Tibial artery (tissue), 4 donors: ENCODE results near the gene ENDOV.

Experiments used
- DNase-seq, 2 donors: peaks; one replicate each; pipeline ENCODE4 v3.0.0-alpha.2; 2019
- H3K27ac ChIP-seq, 2 donors: fragments of 200-600 bp; sonication (generic) in 1 of 2; 1 replicate in 1 of 2; 2 replicates in 1 of 2; pipeline ENCODE4 v1.5.1; 2018 to 2019; ENCODE audit warnings: mild to moderate bottlenecking in 1 of 2
- H3K27me3 ChIP-seq, 2 donors: fragments of 200-600 bp; sonication (generic) in 1 of 2; one replicate each; pipeline versions ENCODE4 v1.5.1 to v1.6.0; 2016 to 2019
- H3K36me3 ChIP-seq, 3 donors: fragments of 200-600 bp; sonication (generic) in 2 of 3; one replicate each; pipeline ENCODE4 v1.5.1; 2016 to 2019; ENCODE audit warnings: mild to moderate bottlenecking in 2 of 3
- H3K4me1 ChIP-seq, 4 donors: fragments of 200-600 bp; sonication (generic) in 2 of 4; 1 replicate in 3 of 4; 2 replicates in 1 of 4; pipeline ENCODE4 v1.5.1; 2016 to 2019
- H3K4me3 ChIP-seq, 2 donors: fragments of 200-600 bp; sonication (generic) in 1 of 2; 1 replicate in 1 of 2; 2 replicates in 1 of 2; pipeline ENCODE4 v1.5.1; 2018 to 2019; ENCODE audit warnings: mild to moderate bottlenecking in 2 of 2
- H3K9me3 ChIP-seq, 3 donors: fragments of 200-600 bp; sonication (generic) in 1 of 3; one replicate each; pipeline ENCODE4 v1.5.1; 2016 to 2019
- intact Hi-C: fragments of 100-400 bp; cut with DNase I; formaldehyde crosslinking; loops from one replicate; pipeline ENCODE4 v1.15.0; 2023; ENCODE audit warnings: low total_unique reads
- TF ChIP-seq, protein P1 (sequence below), 2 experiments: fragments of 200-600 bp in 1 of 2; fragments of 450-650 bp in 1 of 2; IDR thresholded peaks; one replicate each; pipeline ENCODE4 v1.5.1; 2017 to 2019; ENCODE audit warnings: antibody characterized with exemption in 2 of 2, mild to moderate bottlenecking in 1 of 2, moderate library complexity in 1 of 2

The ENDOV gene

DNA sequence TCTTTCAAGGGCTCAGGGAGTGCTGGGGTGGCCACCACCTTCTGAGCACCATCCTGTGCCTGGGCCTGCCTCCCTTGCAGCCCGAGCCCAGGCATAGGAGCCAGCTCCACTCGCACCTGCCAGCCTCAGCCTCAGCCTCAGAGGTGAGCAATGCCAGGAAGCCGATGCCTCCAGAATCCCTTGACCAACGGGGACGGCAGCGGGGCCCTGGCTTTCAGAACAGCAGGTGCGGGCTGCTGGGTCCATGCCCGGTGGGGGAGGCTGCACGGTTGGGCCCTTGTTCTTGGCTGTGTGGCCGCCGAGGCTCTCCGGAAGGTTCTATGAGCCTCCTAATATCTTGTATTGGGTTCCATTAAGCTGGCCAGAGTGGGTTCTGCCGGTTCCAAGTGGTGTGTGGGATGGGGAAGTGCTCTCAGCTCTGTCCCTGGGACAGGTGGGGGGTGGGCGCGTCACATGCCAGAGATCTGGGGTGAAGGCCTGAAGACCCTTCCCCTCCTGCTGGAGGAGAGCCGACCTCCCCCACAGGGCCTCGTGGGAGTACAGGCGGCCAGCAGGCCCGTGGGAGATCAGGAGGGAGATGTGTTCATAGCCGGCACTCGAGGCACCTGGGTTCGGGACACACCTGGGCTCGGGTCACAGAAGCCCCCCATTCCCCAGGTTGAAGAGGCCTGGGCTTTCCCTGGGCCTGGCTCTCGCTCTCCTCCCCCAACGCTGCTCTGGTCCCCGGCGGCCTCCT lies 34.4 kb downstream of the ENDOV start:
- intact Hi-C loops = no loop called here
- peak overlapping the region; percentile 38 to 60 for H3K27ac ChIP-seq
- H3K4me3 ChIP-seq = no peak overlapping the region
- no peak for DNase-seq
- H3K36me3 ChIP-seq = no peaks in the 10 kb centered on the region
- no peaks in the 10 kb centered on the region for H3K27me3 ChIP-seq
- H3K9me3 ChIP-seq = no peaks in the 10 kb centered on the region
- TF ChIP-seq, protein P1, sequence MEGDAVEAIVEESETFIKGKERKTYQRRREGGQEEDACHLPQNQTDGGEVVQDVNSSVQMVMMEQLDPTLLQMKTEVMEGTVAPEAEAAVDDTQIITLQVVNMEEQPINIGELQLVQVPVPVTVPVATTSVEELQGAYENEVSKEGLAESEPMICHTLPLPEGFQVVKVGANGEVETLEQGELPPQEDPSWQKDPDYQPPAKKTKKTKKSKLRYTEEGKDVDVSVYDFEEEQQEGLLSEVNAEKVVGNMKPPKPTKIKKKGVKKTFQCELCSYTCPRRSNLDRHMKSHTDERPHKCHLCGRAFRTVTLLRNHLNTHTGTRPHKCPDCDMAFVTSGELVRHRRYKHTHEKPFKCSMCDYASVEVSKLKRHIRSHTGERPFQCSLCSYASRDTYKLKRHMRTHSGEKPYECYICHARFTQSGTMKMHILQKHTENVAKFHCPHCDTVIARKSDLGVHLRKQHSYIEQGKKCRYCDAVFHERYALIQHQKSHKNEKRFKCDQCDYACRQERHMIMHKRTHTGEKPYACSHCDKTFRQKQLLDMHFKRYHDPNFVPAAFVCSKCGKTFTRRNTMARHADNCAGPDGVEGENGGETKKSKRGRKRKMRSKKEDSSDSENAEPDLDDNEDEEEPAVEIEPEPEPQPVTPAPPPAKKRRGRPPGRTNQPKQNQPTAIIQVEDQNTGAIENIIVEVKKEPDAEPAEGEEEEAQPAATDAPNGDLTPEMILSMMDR (IDR thresholded peaks at IDR 0.05) = no peak
- H3K4me1 ChIP-seq = peaks cover 1 to 23% (median 18%) of the 10 kb centered on the region in 4 donors

DNA sequence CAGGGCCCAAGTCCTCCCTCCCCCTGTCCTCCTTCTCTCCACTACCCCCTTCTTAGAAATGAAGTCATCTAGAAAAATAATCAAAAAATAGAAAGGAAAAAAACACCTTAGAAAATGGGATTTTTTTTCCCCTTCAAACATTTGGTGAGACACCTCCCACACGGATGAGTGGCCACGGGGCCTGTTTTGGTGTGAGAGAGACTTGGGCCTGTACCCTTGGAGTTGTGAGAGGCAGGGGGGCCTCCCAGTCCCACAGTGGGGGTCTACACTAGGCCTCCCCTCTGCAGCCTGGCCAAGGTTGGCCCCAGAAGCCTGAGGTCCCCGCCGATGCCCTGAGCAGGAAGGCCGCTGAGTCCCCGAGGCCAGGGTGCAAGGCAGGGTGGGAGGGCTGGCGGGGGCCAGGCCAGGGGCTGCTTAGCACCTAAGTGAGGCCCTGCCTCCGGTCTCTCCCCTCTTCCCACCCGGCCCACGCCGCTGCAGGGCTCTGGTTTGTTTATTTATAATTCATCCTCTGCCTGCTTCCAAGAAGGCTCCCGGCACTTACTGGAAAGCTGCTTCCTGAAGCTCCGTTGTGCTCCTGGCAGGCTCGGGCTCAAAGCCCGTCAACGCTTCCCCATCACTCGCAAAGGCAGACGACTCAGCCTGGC lies 35.1 kb downstream of the ENDOV start:
- no peaks in the 10 kb centered on the region for H3K9me3 ChIP-seq
- H3K4me3 ChIP-seq = no peak overlapping the region
- peaks cover 5 to 23% (median 18%) of the 10 kb centered on the region in 4 donors for H3K4me1 ChIP-seq
- intact Hi-C loops = no loop called here
- no peaks in the 10 kb centered on the region for H3K36me3 ChIP-seq
- TF ChIP-seq, protein P1 (IDR thresholded peaks at IDR 0.05) = no peak
- DNase-seq = no peak
- no peaks in the 10 kb centered on the region for H3K27me3 ChIP-seq
- H3K27ac ChIP-seq = peak overlapping the region; percentile 38 to 60

DNA sequence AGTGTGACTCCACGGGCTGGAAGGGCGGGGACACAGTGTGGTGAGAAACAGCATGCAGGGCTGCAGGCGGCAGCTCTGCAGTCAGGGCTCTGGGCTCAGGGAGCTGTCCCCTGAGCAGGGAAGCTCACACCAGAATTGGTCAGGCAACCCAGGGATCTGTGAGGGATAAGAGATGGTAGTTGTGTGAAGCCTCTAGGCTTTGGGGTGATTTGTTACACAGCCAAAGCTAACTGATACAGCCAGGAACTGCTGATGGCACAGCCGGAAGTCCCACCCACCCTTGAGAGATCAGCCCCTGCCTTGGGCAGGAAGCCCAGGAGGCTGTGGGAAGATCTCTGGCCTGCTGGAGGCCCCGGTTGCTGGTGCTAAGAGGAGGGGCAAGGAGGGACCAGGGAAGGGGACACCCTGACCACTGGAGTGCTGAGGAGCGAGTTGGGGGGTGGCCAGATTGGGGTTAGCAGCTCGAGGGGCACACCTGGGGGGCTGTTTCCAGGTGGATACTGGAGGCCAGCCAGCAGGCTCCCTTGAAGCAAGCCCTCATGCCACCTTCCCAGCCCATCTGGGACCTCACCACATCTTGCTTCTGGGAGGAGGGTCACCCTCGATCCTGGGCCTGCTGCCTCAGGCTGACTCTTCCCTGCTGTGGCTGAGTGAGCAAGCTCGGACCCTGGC lies 36.3 kb downstream of the ENDOV start:
- Histone ChIP-seq H3K27me3 (no peaks in the 10 kb centered on the region), H3K9me3 (no peaks in the 10 kb centered on the region), H3K27ac (no peak overlapping the region), H3K4me3 (no peak overlapping the region), H3K36me3 (no peaks in the 10 kb centered on the region), H3K4me1 (peaks cover 5 to 32% (median 27%) of the 10 kb centered on the region in 4 donors)
- TF ChIP-seq, protein P1 (IDR thresholded peaks at IDR 0.05) = no peak
- no peak for DNase-seq
- intact Hi-C loops = no loop called here

DNA sequence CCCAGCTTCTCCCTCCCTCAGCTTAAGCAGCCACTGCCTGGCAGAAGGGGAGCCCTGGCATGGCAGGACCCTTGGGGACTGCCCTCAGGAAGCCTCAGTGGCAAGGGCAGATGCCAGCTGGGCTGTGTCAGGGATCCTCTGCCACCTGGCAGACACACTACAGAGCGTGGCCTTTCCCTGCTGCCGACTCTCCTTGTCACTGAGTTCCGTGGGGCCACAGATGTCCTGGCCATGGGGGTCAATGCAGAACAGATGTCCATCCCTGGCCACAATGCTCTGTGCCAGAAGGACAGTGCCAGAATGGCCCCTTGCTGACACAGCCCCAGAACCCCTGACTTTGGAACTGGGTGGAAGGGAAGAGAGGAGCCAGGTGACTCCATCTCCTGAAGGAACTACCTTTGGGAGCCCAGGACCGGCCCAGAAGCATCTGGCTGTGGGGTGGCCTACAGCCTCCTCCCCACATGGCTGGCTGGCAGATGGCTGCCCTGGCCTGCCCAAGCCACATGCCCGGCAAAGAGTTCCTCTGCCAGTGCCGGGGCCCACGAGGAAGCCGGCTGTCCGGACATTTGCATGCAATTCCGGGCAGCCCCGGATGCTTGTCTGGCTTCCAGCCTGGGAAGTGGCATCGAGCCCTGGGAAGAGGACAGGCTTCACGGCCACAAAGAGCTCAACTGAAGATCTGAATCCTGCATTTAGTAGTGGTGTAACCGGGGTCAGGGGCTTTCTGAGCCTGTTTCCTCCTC lies 37.4 kb downstream of the ENDOV start:
- H3K27ac ChIP-seq = no peak overlapping the region
- intact Hi-C loops = no loop called here
- TF ChIP-seq, protein P1 (IDR thresholded peaks at IDR 0.05) = no peak

More for the DNA sequence above, 37.4 kb downstream of the ENDOV start:
- no peak for DNase-seq
- H3K4me3 ChIP-seq = no peak overlapping the region
- H3K9me3 ChIP-seq = no peaks in the 10 kb centered on the region
- no peaks in the 10 kb centered on the region for H3K36me3 ChIP-seq
- peaks cover 5 to 35% (median 28%) of the 10 kb centered on the region in 4 donors for H3K4me1 ChIP-seq
- H3K27me3 ChIP-seq = no peaks in the 10 kb centered on the region
